Ascending aorta (tissue), 2 donors: ENCODE results near the gene IL1R1. TPM values are rescaled to one million over a fixed set of nuclear protein-coding genes. Genes with fewer than 3 reads are reported as not detected.

Experiments
- DNase-seq, 2 donors: peaks; one replicate each; pipeline ENCODE4 v3.0.0-alpha.2; 2019; ENCODE audit warnings: low spot score in 2 of 2
- H3K27ac ChIP-seq, 2 donors: fragments of 200-600 bp; sonication (generic); one replicate each; pipeline ENCODE4 v1.5.1; 2016 to 2017; ENCODE audit warnings: mild to moderate bottlenecking in 1 of 2
- H3K27me3 ChIP-seq: fragments of 200-600 bp; sonication (generic); one replicate; pipeline ENCODE4 v1.5.1; 2017
- H3K36me3 ChIP-seq, 2 donors: fragments of 200-600 bp; sonication (generic); one replicate each; pipeline ENCODE4 v1.5.1; 2016
- H3K4me1 ChIP-seq, 2 donors: fragments of 200-600 bp; sonication (generic); one replicate each; pipeline ENCODE4 v1.5.1; 2016 to 2017; ENCODE audit warnings: mild to moderate bottlenecking in 1 of 2
- H3K4me3 ChIP-seq, 2 donors: fragments of 200-600 bp; sonication (generic); one replicate each; pipeline ENCODE4 v1.5.1; 2016 to 2017; ENCODE audit warnings: mild to moderate bottlenecking in 1 of 2
- H3K9me3 ChIP-seq, 2 donors: fragments of 200-600 bp; sonication (generic); one replicate each; pipeline ENCODE4 v1.5.1; 2016
- CTCF ChIP-seq, 3 experiments: fragments of 200-600 bp in 2 of 3; fragments of 450-650 bp in 1 of 3; sonication (generic) in 2 of 3; IDR thresholded peaks; one replicate each; pipeline ENCODE4 v1.5.1; 2016 to 2019; ENCODE audit warnings: antibody characterized with exemption in 3 of 3, mild to moderate bottlenecking in 1 of 3, moderate library complexity in 1 of 3
- intact Hi-C: fragments of 100-400 bp; cut with DNase I; formaldehyde crosslinking; loops from one replicate; pipeline ENCODE4 v1.15.1; 2023
- total RNA-seq: library from RNA; depleted of rRNA; stranded (reverse); fragments of >200 nt; gene quantifications from one replicate; pipeline ENCODE4 v1.1.0, GENCODE V29; 2016

IL1R1 gene
- total RNA-seq, 1 donor from 2014 or later: 132 TPM

- DNase-seq: no peak
- Histone ChIP-seq H3K9me3 (no peaks in the 10 kb centered on the region), H3K4me3 (no peak overlapping the region), H3K27ac (no peak overlapping the region), H3K36me3 (no peaks in the 10 kb centered on the region), H3K27me3 (no peaks in the 10 kb centered on the region), H3K4me1 (peaks cover 0 to 5% of the 10 kb centered on the region in 2 donors)
- no peak for TF ChIP-seq CTCF (IDR thresholded peaks at IDR 0.05)
- intact Hi-C loops: no loop called here
These were observed 5.4 kb upstream of the IL1R1 start for GRCh38 chr2:102137138-102137537.

GRCh38 chr2:102138331-102138730, 4.2 kb upstream of the IL1R1 start:
- H3K4me1 ChIP-seq: peaks cover 0 to 5% of the 10 kb centered on the region in 2 donors
- intact Hi-C loops: no loop called here
- no peak for TF ChIP-seq CTCF (IDR thresholded peaks at IDR 0.05)
- H3K27me3 ChIP-seq: no peaks in the 10 kb centered on the region
- H3K4me3 ChIP-seq: no peak overlapping the region
- no peak overlapping the region for H3K27ac ChIP-seq
- no peak for DNase-seq
- no peaks in the 10 kb centered on the region for H3K36me3 ChIP-seq
- no peaks in the 10 kb centered on the region for H3K9me3 ChIP-seq

- Histone ChIP-seq H3K27ac (no peak overlapping the region), H3K4me3 (no peak overlapping the region), H3K9me3 (peaks cover 0 to 2% of the 10 kb centered on the region in 2 donors), H3K4me1 (peaks cover 0 to 5% of the 10 kb centered on the region in 2 donors), H3K27me3 (no peaks in the 10 kb centered on the region), H3K36me3 (no peaks in the 10 kb centered on the region)
- intact Hi-C loops: loop anchor here (5.0 kb wide), 1 partner anchor 33 kb away; no protein-coding TSS in a partner anchor
- TF ChIP-seq CTCF (IDR thresholded peaks at IDR 0.05): no peak
- DNase-seq: no peak
These were observed 2.7 kb upstream of the IL1R1 start for GRCh38 chr2:102139851-102140250.

- intact Hi-C loops: loop anchor here (5.0 kb wide), 1 partner anchor 33 kb away; no protein-coding TSS in a partner anchor
- TF ChIP-seq CTCF (IDR thresholded peaks at IDR 0.05): no peak
- no peak overlapping the region for H3K27ac ChIP-seq
- no peaks in the 10 kb centered on the region for H3K27me3 ChIP-seq
- no peak for DNase-seq
- no peaks in the 10 kb centered on the region for H3K36me3 ChIP-seq
- peaks cover 0 to 8% of the 10 kb centered on the region in 2 donors for H3K9me3 ChIP-seq
- H3K4me1 ChIP-seq: peaks cover 0 to 5% of the 10 kb centered on the region in 2 donors
- H3K4me3 ChIP-seq: no peak overlapping the region
These were observed 2.2 kb upstream of the IL1R1 start for GRCh38 chr2:102140377-102140776.

GRCh38 chr2:102141011-102141943, 1.3 kb upstream of the IL1R1 start:
- DNase-seq: no peak
- intact Hi-C loops: loop anchor here (5.0 kb wide), 1 partner anchor 34 kb away; no protein-coding TSS in a partner anchor
- Histone ChIP-seq H3K4me1 (peaks cover 0 to 5% of the 10 kb centered on the region in 2 donors), H3K27me3 (no peaks in the 10 kb centered on the region), H3K4me3 (peak overlapping the region; percentile 64 to 77), H3K36me3 (peaks cover 0 to 4% of the 10 kb centered on the region in 2 donors), H3K9me3 (peaks cover 4 to 17% of the 10 kb centered on the region in 2 donors), H3K27ac (peak overlapping the region; percentile 93 to 96)
- TF ChIP-seq CTCF (IDR thresholded peaks at IDR 0.05): no peak
